Vagina (tissue), 2 donors: ENCODE data around the gene SDHAF2. TPM values are rescaled to one million over a fixed set of nuclear protein-coding genes. Genes with fewer than 3 reads are reported as not detected.
"Not testable (repeated sequence)": the region's sequence is repeated elsewhere in the genome, so short reads cannot be mapped to it uniquely, and the experiment has no call there.

Experiments used
- DNase-seq, 2 donors: peaks; one replicate each; pipeline ENCODE4 v3.0.0-alpha.2; 2017; ENCODE audit errors: extremely low spot score in 2 of 2
- H3K27ac ChIP-seq: fragments of 200-600 bp; sonication (generic); one replicate; pipeline ENCODE4 v1.5.1; 2019
- H3K27me3 ChIP-seq: fragments of 200-600 bp; sonication (generic); one replicate; pipeline ENCODE4 v1.5.1; 2019
- H3K36me3 ChIP-seq, 2 donors: fragments of 200-600 bp; sonication (generic); one replicate each; pipeline ENCODE4 v1.5.1; 2017 to 2019
- H3K4me1 ChIP-seq: fragments of 200-600 bp; sonication (generic); one replicate; pipeline ENCODE4 v1.5.1; 2019
- H3K4me3 ChIP-seq, 2 donors: fragments of 200-600 bp; sonication (generic); 1 replicate in 1 of 2; 2 replicates in 1 of 2; pipeline ENCODE4 v1.5.1; 2016 to 2019
- H3K9me3 ChIP-seq: fragments of 200-600 bp; sonication (generic); one replicate; pipeline ENCODE4 v1.5.1; 2019
- CTCF ChIP-seq, 3 experiments: fragments of 450-650 bp in 2 of 3; fragments of 200-600 bp in 1 of 3; sonication (generic) in 1 of 3; IDR thresholded peaks; one replicate each; pipeline ENCODE4 v1.5.1; 2017 to 2019; ENCODE audit warnings: antibody characterized with exemption in 3 of 3, mild to moderate bottlenecking in 2 of 3, moderate library complexity in 2 of 3
- POLR2A ChIP-seq, 2 donors: fragments of 450-650 bp; IDR thresholded peaks; one replicate each; pipeline ENCODE4 v1.6.1; 2017; ENCODE audit warnings: antibody characterized with exemption in 2 of 2, mild to moderate bottlenecking in 2 of 2, moderate library complexity in 2 of 2
- POLR2AphosphoS5 ChIP-seq, 2 donors: sonication (generic); formaldehyde crosslinking; IDR thresholded peaks; one replicate each; pipeline ENCODE4 v1.9.0; 2017; ENCODE audit warnings: antibody characterized with exemption in 2 of 2, mild to moderate bottlenecking in 2 of 2, low read depth in 1 of 2; ENCODE audit not compliant: insufficient read depth in 1 of 2
- intact Hi-C: fragments of 100-400 bp; cut with DNase I; formaldehyde crosslinking; loops from one replicate; pipeline ENCODE4 v1.15.1; 2023
- total RNA-seq: library from RNA; depleted of rRNA; stranded (reverse); fragments of >200 nt; gene quantifications from one replicate; pipeline ENCODE4 v1.2.3, GENCODE V29; 2016

The SDHAF2 gene
- total RNA-seq, 1 donor from 2014 or later = 24.3 TPM

GRCh38 chr11:61460474-61460881 lies 30.6 kb downstream of the SDHAF2 start:
- Histone ChIP-seq H3K27ac (no peak overlapping the region), H3K9me3 (no peaks in the 10 kb centered on the region), H3K36me3 (peaks cover 0 to 2% of the 10 kb centered on the region in 2 donors), H3K4me3 (no peak overlapping the region), H3K4me1 (peaks cover 8% of the 10 kb centered on the region), H3K27me3 (no peaks in the 10 kb centered on the region)
- no peak for DNase-seq
- intact Hi-C loops = no loop called here
- TF ChIP-seq CTCF (IDR thresholded peaks at IDR 0.05) (no peak), POLR2AphosphoS5 (IDR thresholded peaks at IDR 0.05; ENCODE audit: insufficient read depth in 1 of 2, low read depth in 1 of 2) (no peak), POLR2A (IDR thresholded peaks at IDR 0.05) (no peak)

GRCh38 chr11:61460986-61461385 lies 31.1 kb downstream of the SDHAF2 start:
- Histone ChIP-seq H3K27me3 (no peaks in the 10 kb centered on the region), H3K4me1 (peaks cover 8% of the 10 kb centered on the region), H3K9me3 (no peaks in the 10 kb centered on the region), H3K27ac (no peak overlapping the region), H3K36me3 (peaks cover 0 to 5% of the 10 kb centered on the region in 2 donors), H3K4me3 (no peak overlapping the region)
- no peak for DNase-seq
- TF ChIP-seq CTCF (IDR thresholded peaks at IDR 0.05) = no peak
- no peak for TF ChIP-seq POLR2A (IDR thresholded peaks at IDR 0.05)
- no peak for TF ChIP-seq POLR2AphosphoS5 (IDR thresholded peaks at IDR 0.05; ENCODE audit: insufficient read depth in 1 of 2, low read depth in 1 of 2)
- intact Hi-C loops = no loop called here

- H3K4me3 ChIP-seq, H3K36me3 ChIP-seq, H3K27me3 ChIP-seq, H3K9me3 ChIP-seq, DNase-seq, H3K27ac ChIP-seq, H3K4me1 ChIP-seq, intact Hi-C loops: not testable (repeated sequence)
Measured at GRCh38 chr11:61467602-61468001, 37.7 kb downstream of the SDHAF2 start.

GRCh38 chr11:61468002-61468401 lies 38.1 kb downstream of the SDHAF2 start:
- H3K4me1 ChIP-seq = no peaks in the 10 kb centered on the region
- DNase-seq = no peak
- H3K9me3 ChIP-seq = no peaks in the 10 kb centered on the region
- H3K36me3 ChIP-seq = peaks cover 0 to 10% of the 10 kb centered on the region in 2 donors
- H3K27me3 ChIP-seq = no peaks in the 10 kb centered on the region
- H3K4me3 ChIP-seq = no peak overlapping the region
- H3K27ac ChIP-seq = no peak overlapping the region
- intact Hi-C loops = no loop called here
- no peak for TF ChIP-seq POLR2A (IDR thresholded peaks at IDR 0.05)
- TF ChIP-seq POLR2AphosphoS5 (IDR thresholded peaks at IDR 0.05; ENCODE audit: insufficient read depth in 1 of 2, low read depth in 1 of 2) = no peak
- no peak for TF ChIP-seq CTCF (IDR thresholded peaks at IDR 0.05)

GRCh38 chr11:61472282-61472681 lies 42.4 kb downstream of the SDHAF2 start:
- Histone ChIP-seq H3K36me3 (peaks cover 0 to 5% of the 10 kb centered on the region in 2 donors), H3K27ac (peak overlapping the region; percentile 81), H3K27me3 (no peaks in the 10 kb centered on the region), H3K4me1 (no peaks in the 10 kb centered on the region), H3K9me3 (no peaks in the 10 kb centered on the region), H3K4me3 (no peak overlapping the region)
- peak in 1 of 2 donors; percentile 91 for DNase-seq
- TF ChIP-seq CTCF (IDR thresholded peaks at IDR 0.05) (no peak), POLR2A (IDR thresholded peaks at IDR 0.05) (no peak), POLR2AphosphoS5 (IDR thresholded peaks at IDR 0.05; ENCODE audit: insufficient read depth in 1 of 2, low read depth in 1 of 2) (peak in 1 of 2 donors; percentile 28)
- intact Hi-C loops = no loop called here
